ENCODE results near the gene CCDC137.
"Not testable (repeated sequence)": the region's sequence is repeated elsewhere in the genome, so short reads cannot be mapped to it uniquely, and the experiment has no call there.

The CCDC137 gene

GRCh38 chr17:81666342-81667191 lies at the start of gene CCDC137, which contains the start of gene OXLD1:
CCDC137 (plus strand) TSS chr17:81666737; CDS start chr17:81666767, 30 bp downstream.
OXLD1 (minus strand) TSS chr17:81666605; CDS start chr17:81666577, 28 bp downstream.
- peak within 1 kb of the TSS; percentile 62 for H3K4me3 ChIP-seq (ENCODE audit: low read depth, low read length)

GRCh38 chr17:81616877-81617276 lies 49.7 kb upstream of the CCDC137 start:
- no peak overlapping the region for H3K4me3 ChIP-seq (ENCODE audit: low read depth, low read length)

- not testable (repeated sequence) for H3K4me3 ChIP-seq (ENCODE audit: low read depth, low read length)
These were observed 48.2 kb upstream of the CCDC137 start for GRCh38 chr17:81618307-81618706.

- no peak overlapping the region for H3K4me3 ChIP-seq (ENCODE audit: low read depth, low read length)
These were observed 44.9 kb upstream of the CCDC137 start for GRCh38 chr17:81621494-81622130.

GRCh38 chr17:81630274-81630673 lies 36.3 kb upstream of the CCDC137 start:
- no peak overlapping the region for H3K4me3 ChIP-seq (ENCODE audit: low read depth, low read length)

GRCh38 chr17:81631482-81631881 lies 35.1 kb upstream of the CCDC137 start:
- H3K4me3 ChIP-seq (ENCODE audit: low read depth, low read length): no peak overlapping the region

GRCh38 chr17:81635431-81635830 lies 31.1 kb upstream of the CCDC137 start:
- no peak overlapping the region for H3K4me3 ChIP-seq (ENCODE audit: low read depth, low read length)

- peak overlapping the region; percentile 94 for H3K4me3 ChIP-seq (ENCODE audit: low read depth, low read length)
These were observed 30.5 kb upstream of the CCDC137 start for GRCh38 chr17:81635973-81636504.

- peak within 1 kb of the TSS; percentile 94 for H3K4me3 ChIP-seq (ENCODE audit: low read depth, low read length)
These were observed 29.8 kb upstream of the CCDC137 start, which contains the start of the genes NPLOC4 and TSPAN10 for GRCh38 chr17:81636505-81637288. NPLOC4 (minus strand) TSS chr17:81637112; CDS start chr17:81636930, 182 bp downstream. TSPAN10 (plus strand) TSS chr17:81637196; CDS start chr17:81642413, 5,217 bp downstream.

- no peak overlapping the region for H3K4me3 ChIP-seq (ENCODE audit: low read depth, low read length)
These were observed 27.9 kb upstream of the CCDC137 start for GRCh38 chr17:81638683-81639082.

GRCh38 chr17:81640011-81640410 lies 26.5 kb upstream of the CCDC137 start:
- H3K4me3 ChIP-seq (ENCODE audit: low read depth, low read length): no peak overlapping the region

GRCh38 chr17:81641825-81642489 lies 24.6 kb upstream of the CCDC137 start:
- no peak overlapping the region for H3K4me3 ChIP-seq (ENCODE audit: low read depth, low read length)

- H3K4me3 ChIP-seq (ENCODE audit: low read depth, low read length): no peak overlapping the region
These were observed 22.0 kb upstream of the CCDC137 start for GRCh38 chr17:81644496-81644895.

GRCh38 chr17:81644976-81645952 lies 21.3 kb upstream of the CCDC137 start:
- no peak overlapping the region for H3K4me3 ChIP-seq (ENCODE audit: low read depth, low read length)

- no peak overlapping the region for H3K4me3 ChIP-seq (ENCODE audit: low read depth, low read length)
These were observed 19.5 kb upstream of the CCDC137 start for GRCh38 chr17:81646869-81647600.

GRCh38 chr17:81647640-81648012 lies 18.9 kb upstream of the CCDC137 start:
- peak overlapping the region; percentile 20 for H3K4me3 ChIP-seq (ENCODE audit: low read depth, low read length)

- peak overlapping the region; percentile 20 for H3K4me3 ChIP-seq (ENCODE audit: low read depth, low read length)
These were observed 18.4 kb upstream of the CCDC137 start for GRCh38 chr17:81648013-81648706.

GRCh38 chr17:81648707-81649085 lies 17.8 kb upstream of the CCDC137 start:
- H3K4me3 ChIP-seq (ENCODE audit: low read depth, low read length): peak overlapping the region; percentile 13
